ENCODE results near the gene SPEM3. TPM values are rescaled to one million over a fixed set of nuclear protein-coding genes. Genes with fewer than 3 reads are reported as not detected.
"Not testable (repeated sequence)": the region's sequence is repeated elsewhere in the genome, so short reads cannot be mapped to it uniquely, and the experiment has no call there.

The SPEM3 gene
- total RNA-seq, 1 donor from 2014 or later: not detected

GRCh38 chr17:7468804-7469389 lies 40.2 kb downstream of the SPEM3 start:
- H3K27ac Mint-ChIP-seq (ENCODE audit: unreplicated experiment): no peak overlapping the region
- H3K4me3 Mint-ChIP-seq: no peak overlapping the region
- TF ChIP-seq CTCF (conservative IDR thresholded peaks at IDR 0.05): no peak
- H3K4me1 Mint-ChIP-seq: peaks cover 14% of the 10 kb centered on the region
- H3K36me3 Mint-ChIP-seq (ENCODE audit: low read depth): no peaks in the 10 kb centered on the region
- DNase-seq (ENCODE audit: low read depth, low spot score): no peak
- H3K9me3 Mint-ChIP-seq: no peaks in the 10 kb centered on the region
- no peaks in the 10 kb centered on the region for H3K27me3 Mint-ChIP-seq (ENCODE audit: low read depth)

- H3K4me3 Mint-ChIP-seq; H3K9me3 Mint-ChIP-seq; DNase-seq (ENCODE audit: low read depth, low spot score); H3K36me3 Mint-ChIP-seq (ENCODE audit: low read depth); H3K27me3 Mint-ChIP-seq (ENCODE audit: low read depth); H3K27ac Mint-ChIP-seq (ENCODE audit: unreplicated experiment): not testable (repeated sequence)
- peaks cover 14% of the 10 kb centered on the region for H3K4me1 Mint-ChIP-seq
Measured at GRCh38 chr17:7469843-7470242, 41.2 kb downstream of the SPEM3 start.

GRCh38 chr17:7470457-7470973 lies 41.9 kb downstream of the SPEM3 start:
- not testable (repeated sequence) for H3K4me3 Mint-ChIP-seq; H3K9me3 Mint-ChIP-seq; H3K36me3 Mint-ChIP-seq (ENCODE audit: low read depth)

GRCh38 chr17:7471729-7472128 lies 43.1 kb downstream of the SPEM3 start:
- TF ChIP-seq CTCF (conservative IDR thresholded peaks at IDR 0.05): no peak
- DNase-seq (ENCODE audit: low read depth, low spot score): no peak
- Mint-ChIP-seq H3K4me3 (no peak overlapping the region), H3K27ac (ENCODE audit: unreplicated experiment) (peak overlapping the region; percentile 75), H3K4me1 (peaks cover 21% of the 10 kb centered on the region), H3K36me3 (ENCODE audit: low read depth) (no peaks in the 10 kb centered on the region), H3K27me3 (ENCODE audit: low read depth) (no peaks in the 10 kb centered on the region), H3K9me3 (no peaks in the 10 kb centered on the region)

More at GRCh38 chr17:7470457-7470973, 41.9 kb downstream of the SPEM3 start:
- H3K27me3 Mint-ChIP-seq (ENCODE audit: low read depth); DNase-seq (ENCODE audit: low read depth, low spot score); H3K27ac Mint-ChIP-seq (ENCODE audit: unreplicated experiment): not testable (repeated sequence)
- H3K4me1 Mint-ChIP-seq: peaks cover 14% of the 10 kb centered on the region

GRCh38 chr17:7474767-7475166 lies 46.1 kb downstream of the SPEM3 start:
- not testable (repeated sequence) for H3K36me3 Mint-ChIP-seq (ENCODE audit: low read depth); H3K4me3 Mint-ChIP-seq; H3K27me3 Mint-ChIP-seq (ENCODE audit: low read depth); DNase-seq (ENCODE audit: low read depth, low spot score); H3K9me3 Mint-ChIP-seq; H3K27ac Mint-ChIP-seq (ENCODE audit: unreplicated experiment)
- H3K4me1 Mint-ChIP-seq: peaks cover 24% of the 10 kb centered on the region

GRCh38 chr17:7475764-7476422 lies 47.2 kb downstream of the SPEM3 start:
- peaks cover 34% of the 10 kb centered on the region for H3K4me1 Mint-ChIP-seq
- no peak for DNase-seq (ENCODE audit: low read depth, low spot score)
- TF ChIP-seq CTCF (conservative IDR thresholded peaks at IDR 0.05): no peak
- peak overlapping the region; percentile 2 for H3K27ac Mint-ChIP-seq (ENCODE audit: unreplicated experiment)
- H3K4me3 Mint-ChIP-seq: peak overlapping the region; percentile 94
- no peaks in the 10 kb centered on the region for H3K27me3 Mint-ChIP-seq (ENCODE audit: low read depth)
- no peaks in the 10 kb centered on the region for H3K9me3 Mint-ChIP-seq
- H3K36me3 Mint-ChIP-seq (ENCODE audit: low read depth): no peaks in the 10 kb centered on the region

- Mint-ChIP-seq H3K27me3 (ENCODE audit: low read depth) (no peaks in the 10 kb centered on the region), H3K36me3 (ENCODE audit: low read depth) (no peaks in the 10 kb centered on the region), H3K9me3 (no peaks in the 10 kb centered on the region), H3K4me1 (peaks cover 39% of the 10 kb centered on the region), H3K27ac (ENCODE audit: unreplicated experiment) (peak overlapping the region; percentile 2), H3K4me3 (peak overlapping the region; percentile 94)
- no peak for DNase-seq (ENCODE audit: low read depth, low spot score)
- no peak for TF ChIP-seq CTCF (conservative IDR thresholded peaks at IDR 0.05)
Measured at GRCh38 chr17:7476494-7476893, 47.8 kb downstream of the SPEM3 start.

Data from neural crest cell (in vitro differentiated cells).